Tibial nerve (tissue), 4 donors: ENCODE data around the gene TRPV5. TPM values are rescaled to one million over a fixed set of nuclear protein-coding genes. Genes with fewer than 3 reads are reported as not detected.

ENCODE experiments used
- DNase-seq, 2 donors: peaks; one replicate each; pipeline ENCODE4 v3.0.0-alpha.2; 2019; ENCODE audit warnings: low spot score in 2 of 2
- H3K27ac ChIP-seq, 4 donors: fragments of 200-600 bp; sonication (generic) in 3 of 4; one replicate each; pipeline ENCODE4 v1.5.1; 2017 to 2019; ENCODE audit warnings: mild to moderate bottlenecking in 1 of 4
- H3K27me3 ChIP-seq, 2 donors: fragments of 200-600 bp; sonication (generic) in 1 of 2; one replicate each; pipeline versions ENCODE4 v1.5.1 to v1.6.0; 2017 to 2019
- H3K36me3 ChIP-seq, 3 donors: fragments of 200-600 bp; sonication (generic); one replicate each; pipeline ENCODE4 v1.5.1; 2018 to 2019
- H3K4me1 ChIP-seq, 4 donors: fragments of 200-600 bp; sonication (generic) in 3 of 4; one replicate each; pipeline ENCODE4 v1.5.1; 2017 to 2019
- H3K4me3 ChIP-seq, 4 donors: fragments of 200-600 bp; sonication (generic) in 3 of 4; one replicate each; pipeline ENCODE4 v1.5.1; 2017 to 2019; ENCODE audit warnings: mild to moderate bottlenecking in 1 of 4, moderate library complexity in 1 of 4
- H3K9me3 ChIP-seq, 4 donors: fragments of 200-600 bp; sonication (generic) in 3 of 4; one replicate each; pipeline ENCODE4 v1.5.1; 2017 to 2019
- CTCF ChIP-seq, 5 experiments: fragments of 200-600 bp in 3 of 5; fragments of 450-650 bp in 2 of 5; sonication (generic) in 3 of 5; IDR thresholded peaks; one replicate each; pipeline ENCODE4 v1.5.1; 2016 to 2019; ENCODE audit warnings: antibody characterized with exemption in 5 of 5, mild to moderate bottlenecking in 3 of 5, moderate library complexity in 2 of 5
- EP300 ChIP-seq, 2 donors: sonication (generic); formaldehyde crosslinking; IDR thresholded peaks; one replicate each; pipeline ENCODE4 v1.6.1; 2017; ENCODE audit warnings: antibody characterized with exemption in 2 of 2, mild to moderate bottlenecking in 1 of 2
- POLR2A ChIP-seq, 2 donors: fragments of 450-650 bp; IDR thresholded peaks; one replicate each; pipeline ENCODE4 v1.6.1; 2017; ENCODE audit warnings: antibody characterized with exemption in 2 of 2, mild to moderate bottlenecking in 2 of 2, moderate library complexity in 2 of 2
- WGBS, 2 donors: methylation state at CpG; one replicate each; pipeline ENCODE4 v1.1.5; 2018; 5-methylcytosine and 5-hydroxymethylcytosine counted together
- total RNA-seq, 4 donors: library from RNA; depleted of rRNA; stranded (reverse); fragments of >200 nt; gene quantifications; one replicate each; pipeline ENCODE4 v1.1.0, GENCODE V29; 2016

Gene TRPV5
- total RNA-seq, 4 donors from 2014 or later = 0.20 to 0.21 TPM; not detected in 2

GRCh38 chr7:142913051-142913450, 20.5 kb downstream of the TRPV5 start:
- Histone ChIP-seq H3K27me3 (no peaks in the 10 kb centered on the region), H3K4me1 (no peaks in the 10 kb centered on the region)
- 39 to 52% methylated on average over 3 of the region's 3 CpGs for WGBS, 2 donors

GRCh38 chr7:142910481-142910880, 23.1 kb downstream of the TRPV5 start:
- DNase-seq = no peak
- H3K27ac ChIP-seq = no peak overlapping the region
- no peak for TF ChIP-seq CTCF (IDR thresholded peaks at IDR 0.05)
- no peak for TF ChIP-seq POLR2A (IDR thresholded peaks at IDR 0.05)
- no peak for TF ChIP-seq EP300 (IDR thresholded peaks at IDR 0.05)
- no peaks in the 10 kb centered on the region for H3K27me3 ChIP-seq
- H3K9me3 ChIP-seq = no peaks in the 10 kb centered on the region
- no peaks in the 10 kb centered on the region for H3K36me3 ChIP-seq
- H3K4me1 ChIP-seq = no peaks in the 10 kb centered on the region
- 48 to 58% methylated on average over 2 of the region's 2 CpGs for WGBS, 2 donors
- H3K4me3 ChIP-seq = no peak overlapping the region

More at GRCh38 chr7:142913051-142913450, 20.5 kb downstream of the TRPV5 start:
- no peak for TF ChIP-seq CTCF (IDR thresholded peaks at IDR 0.05)
- no peak for TF ChIP-seq POLR2A (IDR thresholded peaks at IDR 0.05)
- TF ChIP-seq EP300 (IDR thresholded peaks at IDR 0.05) = no peak
- no peaks in the 10 kb centered on the region for H3K9me3 ChIP-seq
- H3K4me3 ChIP-seq = no peak overlapping the region
- no peak for DNase-seq
- H3K27ac ChIP-seq = no peak overlapping the region
- no peaks in the 10 kb centered on the region for H3K36me3 ChIP-seq

- TF ChIP-seq CTCF (IDR thresholded peaks at IDR 0.05) (no peak), POLR2A (IDR thresholded peaks at IDR 0.05) (no peak), EP300 (IDR thresholded peaks at IDR 0.05) (no peak)
- H3K27ac ChIP-seq = no peak overlapping the region
- no peaks in the 10 kb centered on the region for H3K36me3 ChIP-seq
- DNase-seq = no peak
- H3K9me3 ChIP-seq = no peaks in the 10 kb centered on the region
- no peak overlapping the region for H3K4me3 ChIP-seq
- WGBS, 2 donors = 66 to 73% methylated on average over 2 of the region's 2 CpGs
- H3K4me1 ChIP-seq = no peaks in the 10 kb centered on the region
- no peaks in the 10 kb centered on the region for H3K27me3 ChIP-seq
Measured at GRCh38 chr7:142910031-142910433, 23.5 kb downstream of the TRPV5 start.

GRCh38 chr7:142908921-142909890, 24.3 kb downstream of the TRPV5 start:
- Histone ChIP-seq H3K27me3 (no peaks in the 10 kb centered on the region), H3K4me3 (no peak overlapping the region), H3K36me3 (no peaks in the 10 kb centered on the region), H3K9me3 (peaks cover 0 to 3% (median 1%) of the 10 kb centered on the region in 4 donors), H3K4me1 (no peaks in the 10 kb centered on the region), H3K27ac (no peak overlapping the region)
- no peak for DNase-seq
- TF ChIP-seq EP300 (IDR thresholded peaks at IDR 0.05) = no peak
- TF ChIP-seq CTCF (IDR thresholded peaks at IDR 0.05) = peak in 2 of 5 experiments; percentile 9 to 10
- 81 to 84% methylated on average over 21 of the region's 21 CpGs for WGBS, 2 donors

GRCh38 chr7:142908290-142908689, 25.3 kb downstream of the TRPV5 start:
- Histone ChIP-seq H3K9me3 (peaks cover 0 to 4% (median 1%) of the 10 kb centered on the region in 4 donors), H3K36me3 (no peaks in the 10 kb centered on the region), H3K4me1 (no peaks in the 10 kb centered on the region), H3K27ac (no peak overlapping the region), H3K27me3 (no peaks in the 10 kb centered on the region), H3K4me3 (no peak overlapping the region)
- WGBS, 2 donors = 82 to 84% methylated on average over 11 of the region's 11 CpGs
- TF ChIP-seq POLR2A (IDR thresholded peaks at IDR 0.05) (no peak), CTCF (IDR thresholded peaks at IDR 0.05) (no peak), EP300 (IDR thresholded peaks at IDR 0.05) (no peak)
- no peak for DNase-seq
